ENCODE measurements around the gene COL4A2.
A peak's percentile ranks its signal among the peaks of the same experiment; 100 is the strongest.

Gene COL4A2

DNA sequence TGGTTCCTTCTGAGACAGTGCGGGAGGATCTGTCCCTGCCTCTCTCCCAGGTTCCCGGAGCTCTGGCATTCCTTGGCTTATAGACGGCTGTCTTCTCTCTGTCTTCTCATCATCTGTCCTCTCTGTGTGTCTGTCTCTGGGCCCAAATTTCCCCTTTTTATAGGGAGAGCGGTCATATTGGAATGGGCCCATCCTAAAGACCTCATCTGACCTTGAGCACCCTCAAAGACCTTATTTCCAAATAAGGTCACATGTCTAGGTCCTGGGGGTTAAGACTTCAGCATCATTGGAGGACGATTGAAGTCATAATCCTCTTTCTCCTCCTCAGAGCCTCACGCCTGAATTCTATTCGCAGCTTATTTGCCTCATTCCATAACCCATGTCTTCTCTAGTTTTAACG, 156.1 kb downstream of the COL4A2 start:
- Mint-ChIP-seq H3K27me3 (no peaks in the 10 kb centered on the region), H3K36me3 (peaks cover 2 to 6% of the 10 kb centered on the region in 2 donors), H3K4me1 (peaks cover 47 to 85% of the 10 kb centered on the region in 2 donors), H3K9me3 (peaks cover 0 to 1% of the 10 kb centered on the region in 2 donors), H3K27ac (peak overlapping the region; percentile 95), H3K4me3 (no peak overlapping the region)
- ATAC-seq (replicated peaks): no peak
- DNase-seq: no peak

GRCh38 chr13:110463871-110464510, 156.9 kb downstream of the COL4A2 start:
- Mint-ChIP-seq H3K9me3 (peaks cover 0 to 1% of the 10 kb centered on the region in 2 donors), H3K36me3 (peaks cover 2 to 6% of the 10 kb centered on the region in 2 donors), H3K4me1 (peaks cover 41 to 79% of the 10 kb centered on the region in 2 donors), H3K27ac (peak overlapping the region; percentile 95), H3K27me3 (no peaks in the 10 kb centered on the region), H3K4me3 (peak overlapping the region; percentile 40 to 58)
- ATAC-seq (replicated peaks) (peak; percentile 80 to 81), DNase-seq (peak; percentile 56)

- H3K27me3 Mint-ChIP-seq: no peaks in the 10 kb centered on the region
- H3K36me3 Mint-ChIP-seq: peaks cover 2 to 6% of the 10 kb centered on the region in 2 donors
- H3K4me3 Mint-ChIP-seq: peak overlapping the region in 1 of 2 donors; percentile 58
- peak overlapping the region; percentile 95 for H3K27ac Mint-ChIP-seq
- peaks cover 0 to 1% of the 10 kb centered on the region in 2 donors for H3K9me3 Mint-ChIP-seq
- DNase-seq: peak; percentile 14
- ATAC-seq (replicated peaks): peak; percentile 62 to 72
- peaks cover 39 to 72% of the 10 kb centered on the region in 2 donors for H3K4me1 Mint-ChIP-seq
Observed at GRCh38 chr13:110464556-110465333, 157.7 kb downstream of the COL4A2 start.

DNA sequence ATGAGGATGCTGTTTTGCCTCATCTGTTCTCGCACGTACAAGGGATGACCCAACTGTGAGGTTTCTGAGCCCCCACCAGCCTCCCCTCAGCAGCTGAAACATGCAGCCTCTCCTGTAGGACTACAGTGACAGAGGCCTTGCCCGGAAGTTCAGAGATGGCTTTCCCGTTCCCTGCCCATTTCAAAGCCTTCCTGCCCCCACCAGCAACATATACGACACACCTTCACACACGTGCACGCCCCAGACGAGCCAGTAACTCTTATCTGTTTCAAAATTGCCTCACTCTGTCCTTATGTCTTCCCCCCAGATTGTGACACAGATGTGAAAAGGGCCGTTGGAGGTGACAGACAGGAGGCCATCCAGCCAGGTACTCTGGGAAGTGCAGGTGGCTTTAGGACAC, 158.6 kb downstream of the COL4A2 start:
- ATAC-seq (replicated peaks): no peak
- Mint-ChIP-seq H3K36me3 (peaks cover 2 to 7% of the 10 kb centered on the region in 2 donors), H3K27ac (peak overlapping the region; percentile 32)

DNA sequence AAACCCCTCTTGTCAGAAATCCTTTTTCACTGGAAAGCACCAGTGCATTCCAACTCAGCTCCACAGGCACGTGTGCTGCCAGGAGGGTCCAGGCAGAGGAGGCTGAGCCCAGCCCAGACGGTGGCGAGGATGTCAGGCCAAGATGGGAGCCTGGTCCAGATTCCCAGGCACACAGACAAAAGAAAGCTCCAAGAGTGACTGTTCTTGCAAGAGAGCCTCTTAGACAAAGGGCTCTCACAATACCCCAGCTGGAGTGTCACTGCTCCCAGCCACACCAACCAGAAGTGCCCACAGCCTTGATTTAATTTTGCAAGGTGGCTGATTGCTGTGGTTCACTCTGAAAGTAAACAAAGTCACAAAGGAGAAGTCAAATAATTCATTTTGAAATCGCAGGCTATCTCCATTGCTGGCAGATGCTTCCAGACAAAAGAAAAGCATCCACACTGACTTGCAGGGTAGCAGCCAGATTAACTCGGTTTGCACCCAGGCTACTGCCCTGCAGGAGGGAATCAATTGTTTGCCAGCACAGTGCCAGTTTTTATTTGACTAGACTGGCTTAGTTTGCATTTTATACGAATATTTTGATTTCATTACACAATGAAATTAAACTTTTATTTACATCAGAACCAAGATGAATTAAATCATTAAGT, 159.3 kb downstream of the COL4A2 start:
- no peak for ATAC-seq (replicated peaks)
- Mint-ChIP-seq H3K36me3 (peaks cover 2 to 9% of the 10 kb centered on the region in 2 donors), H3K27ac (peak overlapping the region; percentile 32)

More for the DNA sequence above, 158.6 kb downstream of the COL4A2 start:
- peaks cover 0 to 1% of the 10 kb centered on the region in 2 donors for H3K9me3 Mint-ChIP-seq
- DNase-seq: no peak
- H3K27me3 Mint-ChIP-seq: no peaks in the 10 kb centered on the region
- peaks cover 44 to 72% of the 10 kb centered on the region in 2 donors for H3K4me1 Mint-ChIP-seq
- H3K4me3 Mint-ChIP-seq: no peak overlapping the region

GRCh38 chr13:110467516-110468110, 160.5 kb downstream of the COL4A2 start:
- Mint-ChIP-seq H3K36me3 (peaks cover 2 to 9% of the 10 kb centered on the region in 2 donors), H3K27me3 (no peaks in the 10 kb centered on the region), H3K4me3 (no peak overlapping the region), H3K4me1 (peaks cover 51 to 80% of the 10 kb centered on the region in 2 donors), H3K9me3 (peaks cover 0 to 3% of the 10 kb centered on the region in 2 donors), H3K27ac (peak overlapping the region; percentile 16)
- ATAC-seq (replicated peaks) (no peak), DNase-seq (no peak)

More for the DNA sequence above, 159.3 kb downstream of the COL4A2 start:
- H3K4me1 Mint-ChIP-seq: peaks cover 49 to 77% of the 10 kb centered on the region in 2 donors
- no peaks in the 10 kb centered on the region for H3K27me3 Mint-ChIP-seq
- no peak overlapping the region for H3K4me3 Mint-ChIP-seq
- no peak for DNase-seq
- H3K9me3 Mint-ChIP-seq: peaks cover 0 to 3% of the 10 kb centered on the region in 2 donors

DNA sequence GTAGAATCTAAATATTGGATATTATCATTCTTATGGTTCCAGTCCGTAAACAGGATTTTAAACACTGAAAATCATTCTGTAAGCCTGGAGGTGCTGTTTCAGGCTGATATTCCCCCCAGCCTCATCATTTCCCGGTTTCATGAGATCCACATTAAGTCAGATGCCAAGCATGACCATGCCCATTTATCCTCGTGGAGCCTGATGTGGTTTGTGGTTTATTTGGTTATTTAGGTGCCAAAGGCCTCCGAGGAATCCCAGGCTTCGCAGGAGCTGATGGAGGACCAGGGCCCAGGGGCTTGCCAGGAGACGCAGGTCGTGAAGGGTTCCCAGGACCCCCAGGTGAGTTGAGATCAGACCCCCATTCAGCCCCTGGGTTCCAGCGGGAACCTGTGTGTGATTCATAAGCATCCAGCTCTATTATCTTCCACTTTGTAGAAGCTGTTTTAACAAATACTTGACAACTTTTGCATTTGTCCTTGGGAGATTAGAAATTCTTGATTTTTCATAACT, 162.0 kb downstream of the COL4A2 start:
- Mint-ChIP-seq H3K4me3 (no peak overlapping the region), H3K4me1 (peaks cover 44 to 76% of the 10 kb centered on the region in 2 donors), H3K27me3 (no peaks in the 10 kb centered on the region), H3K9me3 (peaks cover 0 to 1% of the 10 kb centered on the region in 2 donors), H3K36me3 (peaks cover 0 to 3% of the 10 kb centered on the region in 2 donors), H3K27ac (peak overlapping the region; percentile 56)
- ATAC-seq (replicated peaks): no peak
- no peak for DNase-seq

DNA sequence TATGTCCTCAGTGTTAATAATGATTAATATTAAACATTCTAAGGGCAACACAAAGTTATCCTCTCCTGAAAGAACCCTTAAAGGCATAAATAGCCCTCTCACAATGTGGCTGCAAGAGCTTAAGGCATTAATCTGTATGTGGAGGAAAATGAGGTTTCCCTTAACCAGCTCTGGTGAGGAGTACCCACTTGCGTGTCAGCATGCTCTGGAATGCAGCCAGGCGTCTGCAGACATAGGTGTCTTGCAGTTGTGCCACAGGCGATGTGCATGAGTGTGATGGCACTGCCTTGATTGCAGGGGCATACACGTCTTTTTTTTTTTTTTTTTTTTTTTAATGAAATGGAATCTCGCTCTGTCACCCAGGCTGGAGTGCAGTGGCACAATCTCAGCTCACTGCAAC, 162.5 kb downstream of the COL4A2 start:
- Mint-ChIP-seq H3K9me3 (peaks cover 0 to 1% of the 10 kb centered on the region in 2 donors), H3K4me3 (no peak overlapping the region), H3K27ac (peak overlapping the region; percentile 97), H3K4me1 (peaks cover 41 to 74% of the 10 kb centered on the region in 2 donors), H3K36me3 (peaks cover 0 to 3% of the 10 kb centered on the region in 2 donors), H3K27me3 (peaks cover 0 to under 1% of the 10 kb centered on the region in 2 donors)
- ATAC-seq (replicated peaks): no peak
- DNase-seq: no peak

DNA sequence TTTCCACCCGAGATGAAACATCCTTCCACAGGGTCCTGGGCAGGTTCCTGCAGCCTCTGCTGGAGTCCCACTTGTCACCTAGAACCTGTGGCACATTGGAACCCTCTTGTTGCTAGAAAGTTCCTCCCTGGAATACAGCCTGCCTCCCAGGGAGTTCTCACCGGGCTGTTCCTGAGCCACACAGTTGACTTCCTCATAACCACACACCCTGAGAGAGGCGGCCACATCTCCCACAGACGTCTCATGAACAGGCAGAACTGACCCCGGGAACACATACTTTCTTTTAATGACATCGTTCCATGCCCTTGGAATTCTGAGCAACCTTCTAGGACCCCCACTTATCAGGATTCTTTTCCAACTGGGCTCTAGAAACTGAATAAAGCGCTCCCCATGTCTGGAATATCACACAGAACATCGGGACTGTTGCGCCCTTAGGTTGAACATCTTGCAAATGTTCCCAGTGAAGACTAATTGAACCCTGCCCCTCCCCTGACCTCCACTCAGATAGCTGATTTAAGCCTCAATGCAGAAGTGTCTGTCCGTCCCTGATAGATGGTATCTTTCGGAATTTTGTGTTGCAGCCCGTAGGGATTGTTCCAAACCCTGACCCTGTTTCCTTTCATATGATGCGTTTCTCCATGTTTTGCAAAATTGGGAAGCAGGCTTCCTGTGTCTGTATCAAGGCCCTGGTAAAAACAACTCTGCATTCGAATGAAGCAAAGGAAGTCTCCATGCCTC, 163.4 kb downstream of the COL4A2 start:
- Mint-ChIP-seq H3K27ac (peak overlapping the region; percentile 97), H3K9me3 (peaks cover 0 to 3% of the 10 kb centered on the region in 2 donors), H3K36me3 (peaks cover 2 to 3% of the 10 kb centered on the region in 2 donors), H3K4me3 (peak overlapping the region; percentile 62 to 71), H3K4me1 (peaks cover 41 to 76% of the 10 kb centered on the region in 2 donors), H3K27me3 (peaks cover 0 to 6% of the 10 kb centered on the region in 2 donors)
- DNase-seq (no peak), ATAC-seq (replicated peaks) (no peak)

DNA sequence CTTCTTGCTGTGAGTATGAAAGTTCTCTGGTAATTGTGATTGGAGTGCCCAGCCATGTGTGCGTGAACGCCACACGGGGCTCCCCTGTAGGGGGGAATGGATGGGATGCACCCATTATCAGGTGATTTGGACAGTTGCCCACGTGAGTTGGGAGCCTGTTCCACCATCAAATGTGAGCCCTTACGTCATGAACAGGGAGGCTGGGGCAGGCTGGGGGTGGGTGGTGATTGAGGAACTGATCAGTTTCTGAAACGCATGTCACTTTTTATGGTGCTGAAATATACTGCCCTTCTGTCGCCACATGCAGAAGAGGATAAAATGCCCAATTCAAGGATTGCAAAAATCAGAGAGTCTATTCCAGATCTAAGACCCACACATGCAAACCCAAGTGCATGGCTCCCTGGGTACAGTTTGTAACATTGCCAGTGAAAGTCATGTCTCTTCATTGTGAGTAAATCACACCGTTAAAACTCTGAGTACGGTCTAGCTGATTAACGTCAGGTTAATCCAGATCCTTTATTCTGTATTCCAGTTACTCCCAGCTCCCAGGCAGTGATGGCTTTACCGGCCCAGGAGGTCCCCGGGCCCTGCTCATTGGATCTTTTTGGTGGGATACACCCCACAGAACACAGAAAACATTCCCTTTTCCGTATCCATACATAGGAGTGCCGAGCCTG, 164.2 kb downstream of the COL4A2 start:
- peaks cover 41 to 76% of the 10 kb centered on the region in 2 donors for H3K4me1 Mint-ChIP-seq
- H3K4me3 Mint-ChIP-seq: peak overlapping the region; percentile 71 to 82
- H3K27me3 Mint-ChIP-seq: peaks cover 4 to 6% of the 10 kb centered on the region in 2 donors
- H3K9me3 Mint-ChIP-seq: peaks cover 0 to 3% of the 10 kb centered on the region in 2 donors
- ATAC-seq (replicated peaks): peak; percentile 80 to 81
- peak overlapping the region; percentile 97 for H3K27ac Mint-ChIP-seq
- DNase-seq: peak; percentile 72
- peaks cover 2 to 3% of the 10 kb centered on the region in 2 donors for H3K36me3 Mint-ChIP-seq

DNA sequence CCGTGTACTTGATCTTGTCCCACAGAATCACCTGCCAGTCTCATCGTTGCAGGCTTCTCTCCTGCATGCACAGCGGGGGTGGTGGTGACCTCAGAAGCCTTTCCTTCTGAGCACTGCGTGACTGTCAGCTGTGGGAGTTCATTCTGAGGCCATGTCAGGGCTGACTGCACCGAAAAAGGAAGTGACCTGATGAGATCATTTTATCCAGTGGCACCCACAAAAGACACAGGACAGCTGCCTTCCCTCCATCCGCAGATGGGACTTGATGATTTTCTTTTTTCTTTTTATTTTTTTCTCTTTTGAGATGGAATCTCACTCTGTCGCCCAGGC, 164.7 kb downstream of the COL4A2 start:
- Mint-ChIP-seq H3K9me3 (peaks cover 0 to 3% of the 10 kb centered on the region in 2 donors), H3K36me3 (peaks cover 2 to 3% of the 10 kb centered on the region in 2 donors), H3K27ac (peak overlapping the region; percentile 97), H3K4me3 (peak overlapping the region; percentile 71 to 82), H3K4me1 (peaks cover 45 to 78% of the 10 kb centered on the region in 2 donors), H3K27me3 (peaks cover 10 to 11% of the 10 kb centered on the region in 2 donors)
- peak; percentile 87 for DNase-seq
- peak; percentile 96 to 97 for ATAC-seq (replicated peaks)

DNA sequence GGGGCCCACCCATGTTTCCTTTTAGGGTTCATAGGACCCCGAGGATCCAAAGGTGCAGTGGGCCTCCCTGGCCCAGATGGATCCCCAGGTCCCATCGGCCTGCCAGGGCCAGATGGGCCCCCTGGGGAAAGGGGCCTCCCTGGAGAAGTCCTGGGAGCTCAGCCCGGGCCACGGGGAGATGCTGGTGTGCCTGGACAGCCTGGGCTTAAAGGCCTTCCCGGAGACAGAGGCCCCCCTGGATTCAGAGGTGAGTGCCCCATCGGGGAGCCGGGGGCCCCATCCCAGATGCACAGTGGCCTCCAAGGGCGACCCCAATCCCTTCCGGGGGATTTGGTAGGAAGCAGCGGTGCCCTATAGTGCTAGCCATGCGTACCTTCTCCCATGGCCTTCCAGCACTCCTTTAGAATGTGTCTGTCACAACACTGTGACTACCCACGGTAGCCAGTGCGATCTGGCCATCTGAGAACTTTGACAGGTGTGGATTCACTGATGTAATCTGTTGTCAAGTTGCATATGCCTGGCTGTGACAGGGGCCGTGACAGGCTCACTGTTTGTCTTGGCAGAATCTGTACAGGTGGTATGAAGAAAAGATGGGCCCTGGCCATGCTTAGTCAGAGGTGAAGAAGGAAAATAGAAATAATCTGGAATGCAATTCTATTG, 165.9 kb downstream of the COL4A2 start:
- peaks cover 12% of the 10 kb centered on the region in 2 donors for H3K27me3 Mint-ChIP-seq
- ATAC-seq (replicated peaks) (no peak), DNase-seq (no peak)
- H3K4me3 Mint-ChIP-seq: no peak overlapping the region
- peaks cover 37 to 67% of the 10 kb centered on the region in 2 donors for H3K4me1 Mint-ChIP-seq
- peak overlapping the region; percentile 20 for H3K27ac Mint-ChIP-seq
- peaks cover 0 to 3% of the 10 kb centered on the region in 2 donors for H3K9me3 Mint-ChIP-seq
- peaks cover 2 to 3% of the 10 kb centered on the region in 2 donors for H3K36me3 Mint-ChIP-seq
